HepG2 (cell line): ENCODE results near the gene SLC6A9. TPM values are rescaled to one million over a fixed set of nuclear protein-coding genes. Genes with fewer than 3 reads are reported as not detected.

Source experiments
- CBX5 ChIP-seq: sonication (generic); formaldehyde crosslinking; IDR thresholded peaks from 2 replicates; pipeline ENCODE4 v1.4.0; 2020; ENCODE audit warnings: missing genetic modification reagents, borderline replicate concordance
- CENPT ChIP-seq: sonication (generic); formaldehyde crosslinking; IDR thresholded peaks from 2 replicates; pipeline ENCODE4 v1.8.0; 2022; ENCODE audit warnings: low read depth, mild to moderate bottlenecking, moderate library complexity, missing genetic modification reagents
- FLYWCH1 ChIP-seq: sonication (generic); formaldehyde crosslinking; IDR thresholded peaks from 2 replicates; pipeline ENCODE4 v1.8.1; 2023; ENCODE audit warnings: mild to moderate bottlenecking, missing genetic modification reagents
- FOXA1 ChIP-seq, 2 experiments: fragments of 450-650 bp in 1 of 2; sonication (generic) in 1 of 2; formaldehyde crosslinking in 1 of 2; IDR thresholded peaks; 2 replicates each; pipeline versions ENCODE4 v1.4.0 to v1.6.1; 2016 to 2020; ENCODE audit warnings: missing genetic modification reagents in 1 of 2
- HDAC1 ChIP-seq: sonication (generic); formaldehyde crosslinking; IDR thresholded peaks from 2 replicates; pipeline ENCODE4 v1.5.1; 2020; ENCODE audit warnings: mild to moderate bottlenecking, missing genetic modification reagents
- HNRNPL ChIP-seq: fragments of 200-400 bp; formaldehyde crosslinking; IDR thresholded peaks from 2 replicates; pipeline ENCODE4 v1.6.1; 2017; ENCODE audit warnings: mild to moderate bottlenecking, low read depth, low read length
- KDM3A ChIP-seq: IDR thresholded peaks from 2 replicates; pipeline ENCODE4 v1.6.1; 2018; ENCODE audit warnings: low read depth, missing compliant biosample characterization
- MIER2 ChIP-seq: IDR thresholded peaks from 2 replicates; pipeline ENCODE4 v1.6.1; 2016; ENCODE audit warnings: missing biosample characterization, missing genetic modification reagents
- NFIC ChIP-seq: IDR thresholded peaks from 2 replicates; pipeline ENCODE4 v1.6.1; 2012; ENCODE audit warnings: mild to moderate bottlenecking, low read length, inconsistent platforms
- PAWR ChIP-seq: sonication (generic); formaldehyde crosslinking; IDR thresholded peaks from 2 replicates; pipeline ENCODE4 v1.4.0; 2020; ENCODE audit warnings: missing genetic modification reagents, mild to moderate bottlenecking, borderline replicate concordance
- PHF8 ChIP-seq: sonication (generic); formaldehyde crosslinking; IDR thresholded peaks from 2 replicates; pipeline ENCODE4 v1.5.0; 2020; ENCODE audit warnings: missing genetic modification reagents
- POLR2AphosphoS5 ChIP-seq: IDR thresholded peaks from 2 replicates; pipeline ENCODE4 v1.6.1; 2012; ENCODE audit warnings: low read depth, low read length
- SAFB2 ChIP-seq: sonication (generic); formaldehyde crosslinking; IDR thresholded peaks from 2 replicates; pipeline ENCODE4 v1.5.1; 2020; ENCODE audit warnings: missing genetic modification reagents, low read depth, mild to moderate bottlenecking, borderline replicate concordance
- SKI ChIP-seq: fragments of 450-650 bp; IDR thresholded peaks from one replicate; pipeline ENCODE4 v1.6.1; 2018; ENCODE audit warnings: mild to moderate bottlenecking; ENCODE audit not compliant: partially characterized antibody
- SPEN ChIP-seq: sonication (generic); formaldehyde crosslinking; IDR thresholded peaks from 2 replicates; pipeline ENCODE4 v1.5.1; 2020; ENCODE audit warnings: low read depth, mild to moderate bottlenecking, missing genetic modification reagents
- TBP ChIP-seq: sonication (generic); formaldehyde crosslinking; IDR thresholded peaks from 2 replicates; pipeline ENCODE4 v1.5.0; 2020; ENCODE audit warnings: missing genetic modification reagents
- TBX3 ChIP-seq: fragments of 450-650 bp; IDR thresholded peaks from 2 replicates; pipeline ENCODE4 v1.6.1; 2017; ENCODE audit warnings: antibody characterized with exemption, mild to moderate bottlenecking, inconsistent platforms, borderline replicate concordance
- ZC3H13 ChIP-seq: sonication (generic); formaldehyde crosslinking; IDR thresholded peaks from 2 replicates; pipeline ENCODE4 v1.8.1; 2023; ENCODE audit warnings: mild to moderate bottlenecking, missing genetic modification reagents, moderate library complexity
- ZNF121 ChIP-seq: sonication (generic); formaldehyde crosslinking; IDR thresholded peaks from 2 replicates; pipeline ENCODE4 v1.5.0; 2020; ENCODE audit warnings: mild to moderate bottlenecking, missing genetic modification reagents
- ZNF232 ChIP-seq: sonication (generic); formaldehyde crosslinking; IDR thresholded peaks from 2 replicates; pipeline ENCODE4 v1.4.0; 2020; ENCODE audit warnings: missing genetic modification reagents, borderline replicate concordance
- ZNF260 ChIP-seq: sonication (generic); formaldehyde crosslinking; IDR thresholded peaks from 2 replicates; pipeline ENCODE4 v1.4.0; 2020; ENCODE audit warnings: missing genetic modification reagents, low read depth, mild to moderate bottlenecking, borderline replicate concordance
- ZNF547 ChIP-seq: sonication (generic); formaldehyde crosslinking; IDR thresholded peaks from 2 replicates; pipeline ENCODE4 v1.5.1; 2020; ENCODE audit warnings: mild to moderate bottlenecking, missing genetic modification reagents
- ZNF577 ChIP-seq: sonication (generic); formaldehyde crosslinking; IDR thresholded peaks from 2 replicates; pipeline ENCODE4 v1.4.0; 2020; ENCODE audit warnings: mild to moderate bottlenecking, low read depth, missing genetic modification reagents, borderline replicate concordance
- ZNF703 ChIP-seq: sonication (generic); formaldehyde crosslinking; IDR thresholded peaks from 2 replicates; pipeline ENCODE4 v1.5.1; 2020; ENCODE audit warnings: missing genetic modification reagents, mild to moderate bottlenecking, moderate library complexity, borderline replicate concordance
- ZNF720 ChIP-seq: sonication (generic); formaldehyde crosslinking; IDR thresholded peaks from 2 replicates; pipeline ENCODE4 v1.4.0; 2020; ENCODE audit warnings: missing genetic modification reagents
- ZNF781 ChIP-seq: sonication (generic); formaldehyde crosslinking; IDR thresholded peaks from 2 replicates; pipeline ENCODE4 v1.5.1; 2020; ENCODE audit warnings: borderline replicate concordance, mild to moderate bottlenecking, missing genetic modification reagents; ENCODE audit errors: not compliant biosample characterization
- ZSCAN29 ChIP-seq: sonication (generic); formaldehyde crosslinking; conservative IDR thresholded peaks from 2 replicates; pipeline ENCODE4 v1.4.0; 2020; ENCODE audit warnings: mild to moderate bottlenecking, missing genetic modification reagents
- polyA plus RNA-seq, 8 experiments: library from polyadenylated mRNA; depleted of rRNA in 3 of 8; stranded (reverse) in 7 of 8; unstranded in 1 of 8; fragments of >200 nt; fragmentation: Illumina TruSeq in 4 of 8; extraction: Trizol in 4 of 8; gene quantifications; 2 replicates each; pipeline versions ENCODE4 v1.2.1 to v1.2.3, GENCODE V29; 2011 to 2016; ENCODE audit warnings: low read depth in 4 of 8, missing spikeins in 1 of 8, mixed read lengths in 1 of 8; ENCODE audit not compliant: insufficient read depth in 1 of 8
- total RNA-seq, 5 experiments: library from RNA; depleted of rRNA; stranded (reverse); fragments of >200 nt; fragmentation: Illumina TruSeq; extraction: Trizol; gene quantifications; 2 replicates each; pipeline ENCODE4 v1.2.3, GENCODE V29; 2016; ENCODE audit warnings: low read depth in 1 of 5
- TF ChIP-seq, protein P1 (sequence below): sonication (generic); formaldehyde crosslinking; IDR thresholded peaks from 2 replicates; pipeline ENCODE4 v1.4.0; 2020; ENCODE audit warnings: missing genetic modification reagents, low read depth, mild to moderate bottlenecking, borderline replicate concordance
- TF ChIP-seq, protein P2 (sequence below): IDR thresholded peaks from 2 replicates; pipeline ENCODE4 v1.6.1; 2012; ENCODE audit warnings: inconsistent platforms
- TF ChIP-seq, protein P3 (sequence below): IDR thresholded peaks from 2 replicates; pipeline ENCODE4 v1.6.1; 2016; ENCODE audit warnings: low read depth, borderline replicate concordance
- TF ChIP-seq, protein P4 (sequence below): sonication (generic); formaldehyde crosslinking; conservative IDR thresholded peaks from 2 replicates; pipeline ENCODE4 v1.4.0; 2020; ENCODE audit warnings: missing genetic modification reagents

SLC6A9 gene
- total and polyA plus RNA-seq, 2 of the 13 experiments (the other 11 are each of a cell fraction or from before 2014, with no cell fraction given): 8.5 to 9.9 TPM

DNA sequence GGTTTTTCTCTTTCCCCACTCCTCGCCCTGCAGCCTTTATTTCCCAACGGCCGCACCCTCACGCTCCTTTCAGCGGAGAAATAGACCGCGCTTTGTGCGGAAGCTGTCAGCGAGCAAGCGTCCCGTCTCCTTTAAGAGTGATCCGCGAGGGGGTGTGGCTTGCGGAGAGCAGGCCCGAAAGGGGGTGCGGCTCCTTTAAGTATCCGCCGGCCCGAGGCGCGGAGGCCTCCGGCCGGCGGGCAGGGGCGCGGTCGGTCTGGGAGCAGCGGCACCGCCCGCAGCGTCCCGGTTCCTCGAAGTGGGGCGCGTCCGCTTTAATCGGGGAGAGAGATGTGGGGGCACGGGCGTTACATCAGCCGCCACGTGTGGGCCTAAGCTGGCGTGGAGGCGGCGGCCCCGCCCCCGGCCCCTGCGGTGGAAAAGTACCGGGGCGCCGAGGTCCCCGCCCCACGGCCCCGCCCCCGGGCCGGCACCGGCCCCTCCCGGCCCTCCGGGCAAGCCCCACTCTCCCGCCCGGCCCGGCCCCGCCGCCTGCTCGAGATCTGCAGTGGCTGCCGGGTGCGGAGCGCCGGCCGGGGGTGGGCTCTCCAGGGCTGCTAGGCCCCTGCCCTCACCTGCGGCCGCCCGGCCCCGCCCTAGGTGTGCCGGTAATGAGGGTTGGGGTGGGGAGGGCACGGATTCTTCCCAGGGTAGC lies 1.2 kb downstream of the SLC6A9 start (continued):
- TF ChIP-seq, protein P1, sequence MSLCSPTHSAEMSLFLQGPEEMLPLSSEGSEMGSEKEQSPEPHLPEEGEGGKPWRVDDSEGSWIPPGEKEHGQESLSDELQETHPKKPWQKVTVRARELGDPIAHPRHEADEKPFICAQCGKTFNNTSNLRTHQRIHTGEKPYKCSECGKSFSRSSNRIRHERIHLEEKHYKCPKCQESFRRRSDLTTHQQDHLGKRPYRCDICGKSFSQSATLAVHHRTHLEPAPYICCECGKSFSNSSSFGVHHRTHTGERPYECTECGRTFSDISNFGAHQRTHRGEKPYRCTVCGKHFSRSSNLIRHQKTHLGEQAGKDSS (CRISPR knock-in tag): 0 out of 2 replicates have a peak, but pooled peaks have one; percentile 53
- TF ChIP-seq ZNF547 (CRISPR knock-in tag) (no peak), ZNF720 (CRISPR knock-in tag) (no peak), CBX5 (CRISPR knock-in tag) (no peak), NFIC (no peak), ZNF121 (CRISPR knock-in tag) (no peak), SAFB2 (CRISPR knock-in tag) (no peak), ZNF577 (CRISPR knock-in tag) (no peak), TBP (no peak), KDM3A (CRISPR knock-in tag) (no peak), TBX3 (no peak), ZC3H13 (no peak), HNRNPL (no peak), SPEN (CRISPR knock-in tag) (no peak), SKI (no peak), MIER2 (no peak), CENPT (CRISPR knock-in tag) (0 out of 2 replicates have a peak, but pooled peaks have one; percentile 8), ZNF703 (no peak), PHF8 (CRISPR knock-in tag) (peak; percentile 80), HDAC1 (CRISPR knock-in tag) (peak; percentile 25; the same call in 1 of the 2 replicates), POLR2AphosphoS5 (peak; percentile 49), ZNF260 (CRISPR knock-in tag) (no peak), ZNF781 (CRISPR knock-in tag) (no peak), PAWR (CRISPR knock-in tag) (no peak), ZSCAN29 (CRISPR knock-in tag) (peak; percentile 78; the same call in 1 of the 2 replicates), FOXA1 (IDR thresholded peaks at IDR 0.05) (no peak), FOXA1 (CRISPR knock-in tag; IDR thresholded peaks at IDR 0.05) (no peak), ZNF232 (CRISPR knock-in tag) (no peak), FLYWCH1 (CRISPR knock-in tag) (peak; percentile 44; the same call in 1 of the 2 replicates)
- TF ChIP-seq, protein P2, sequence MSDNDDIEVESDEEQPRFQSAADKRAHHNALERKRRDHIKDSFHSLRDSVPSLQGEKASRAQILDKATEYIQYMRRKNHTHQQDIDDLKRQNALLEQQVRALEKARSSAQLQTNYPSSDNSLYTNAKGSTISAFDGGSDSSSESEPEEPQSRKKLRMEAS: peak; percentile 91
- TF ChIP-seq, protein P3, sequence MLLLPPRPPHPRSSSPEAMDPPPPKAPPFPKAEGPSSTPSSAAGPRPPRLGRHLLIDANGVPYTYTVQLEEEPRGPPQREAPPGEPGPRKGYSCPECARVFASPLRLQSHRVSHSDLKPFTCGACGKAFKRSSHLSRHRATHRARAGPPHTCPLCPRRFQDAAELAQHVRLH (CRISPR knock-in tag): no peak
- TF ChIP-seq, protein P4, sequence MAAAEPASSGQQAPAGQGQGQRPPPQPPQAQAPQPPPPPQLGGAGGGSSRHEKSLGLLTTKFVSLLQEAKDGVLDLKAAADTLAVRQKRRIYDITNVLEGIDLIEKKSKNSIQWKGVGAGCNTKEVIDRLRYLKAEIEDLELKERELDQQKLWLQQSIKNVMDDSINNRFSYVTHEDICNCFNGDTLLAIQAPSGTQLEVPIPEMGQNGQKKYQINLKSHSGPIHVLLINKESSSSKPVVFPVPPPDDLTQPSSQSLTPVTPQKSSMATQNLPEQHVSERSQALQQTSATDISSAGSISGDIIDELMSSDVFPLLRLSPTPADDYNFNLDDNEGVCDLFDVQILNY (CRISPR knock-in tag): no peak; the same call in 1 of the 2 replicates
